Measurements from ENCODE around the gene CLMN. TPM values are rescaled to one million over a fixed set of nuclear protein-coding genes. Genes with fewer than 3 reads are reported as not detected.

Gene CLMN
- total RNA-seq, 6 experiments from 2014 or later, result 0.02 TPM; not detected in 5

- Mint-ChIP-seq H3K4me1 (ENCODE audit: low read depth) (no peaks in the 10 kb centered on the region), H3K4me3 (no peak overlapping the region), H3K27ac (no peak overlapping the region), H3K27me3 (ENCODE audit: insufficient read depth) (no peaks in the 10 kb centered on the region), H3K9me3 (no peaks in the 10 kb centered on the region), H3K36me3 (ENCODE audit: low read depth) (no peaks in the 10 kb centered on the region)
- peak; percentile 69 for TF ChIP-seq CTCF (IDR thresholded peaks at IDR 0.05)
- no peak for DNase-seq
Observed at GRCh38 chr14:95361373-95362137, 41.8 kb upstream of the CLMN start.

- no peaks in the 10 kb centered on the region for H3K36me3 Mint-ChIP-seq (ENCODE audit: low read depth)
- H3K9me3 Mint-ChIP-seq, result no peaks in the 10 kb centered on the region
- DNase-seq, result no peak
- H3K4me3 Mint-ChIP-seq, result no peak overlapping the region
- H3K4me1 Mint-ChIP-seq (ENCODE audit: low read depth), result no peaks in the 10 kb centered on the region
- no peak for TF ChIP-seq CTCF (IDR thresholded peaks at IDR 0.05)
- H3K27me3 Mint-ChIP-seq (ENCODE audit: insufficient read depth), result no peaks in the 10 kb centered on the region
- H3K27ac Mint-ChIP-seq, result no peak overlapping the region
Observed at GRCh38 chr14:95360828-95361227, 41.1 kb upstream of the CLMN start.

- no peak for DNase-seq
- Mint-ChIP-seq H3K27ac (no peak overlapping the region), H3K4me3 (no peak overlapping the region), H3K27me3 (ENCODE audit: insufficient read depth) (no peaks in the 10 kb centered on the region), H3K36me3 (ENCODE audit: low read depth) (no peaks in the 10 kb centered on the region), H3K4me1 (ENCODE audit: low read depth) (no peaks in the 10 kb centered on the region), H3K9me3 (no peaks in the 10 kb centered on the region)
- no peak for TF ChIP-seq CTCF (IDR thresholded peaks at IDR 0.05)
Observed at GRCh38 chr14:95359994-95360826, 40.5 kb upstream of the CLMN start.

GRCh38 chr14:95356245-95356869 lies 36.6 kb upstream of the CLMN start:
- Mint-ChIP-seq H3K27me3 (ENCODE audit: insufficient read depth) (peaks cover 1% of the 10 kb centered on the region; the same call in 1 of the 2 replicates), H3K4me3 (no peak overlapping the region), H3K27ac (no peak overlapping the region), H3K4me1 (ENCODE audit: low read depth) (no peaks in the 10 kb centered on the region), H3K9me3 (peaks cover 14% of the 10 kb centered on the region), H3K36me3 (ENCODE audit: low read depth) (0 out of 2 replicates have a peak, but pooled peaks cover 3% of the 10 kb centered on the region)
- TF ChIP-seq CTCF (IDR thresholded peaks at IDR 0.05), result no peak
- no peak for DNase-seq

- H3K27ac Mint-ChIP-seq, result no peak overlapping the region
- no peak for TF ChIP-seq CTCF (IDR thresholded peaks at IDR 0.05)
- H3K4me3 Mint-ChIP-seq, result no peak overlapping the region
- H3K36me3 Mint-ChIP-seq (ENCODE audit: low read depth), result 0 out of 2 replicates have a peak, but pooled peaks cover 3% of the 10 kb centered on the region
- peaks cover 1% of the 10 kb centered on the region; the same call in 1 of the 2 replicates for H3K27me3 Mint-ChIP-seq (ENCODE audit: insufficient read depth)
- H3K9me3 Mint-ChIP-seq, result peaks cover 14% of the 10 kb centered on the region
- no peak for DNase-seq
- H3K4me1 Mint-ChIP-seq (ENCODE audit: low read depth), result no peaks in the 10 kb centered on the region
Observed at GRCh38 chr14:95355422-95355821, 35.7 kb upstream of the CLMN start.
